ENCODE measurements around the gene H2AZ2. TPM values are rescaled to one million over a fixed set of nuclear protein-coding genes. Genes with fewer than 3 reads are reported as not detected.

The H2AZ2 gene
- total RNA-seq, 1 donor: 93.7 TPM

DNA sequence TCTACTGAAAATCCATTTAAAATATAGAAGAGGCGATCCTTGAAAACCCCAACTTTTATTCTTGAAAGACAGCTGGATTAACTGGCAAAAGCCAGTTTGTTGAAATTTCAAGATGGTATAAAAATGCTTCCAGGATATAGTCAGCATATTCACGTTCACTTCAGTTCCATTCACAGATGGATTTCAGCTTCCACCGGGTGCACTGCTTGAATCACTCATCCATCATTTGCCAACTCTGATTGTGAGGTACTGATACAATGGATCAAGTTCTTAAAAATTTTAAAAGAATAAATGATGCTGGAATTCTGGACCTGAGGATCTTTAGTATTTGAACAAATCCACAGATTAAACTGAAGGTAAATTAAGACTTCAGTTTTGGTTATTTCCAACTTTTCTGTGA is 35.0 kb upstream of the H2AZ2 start:
- Histone ChIP-seq H3K36me3 (ENCODE audit: insufficient read depth, low read length) (peaks cover 23% of the 10 kb centered on the region), H3K4me3 (ENCODE audit: insufficient read depth, low read length) (peak overlapping the region; percentile 94), H3K27ac (ENCODE audit: low read depth, low read length) (peak overlapping the region; percentile 96), H4K20me1 (ENCODE audit: insufficient read depth, low read length) (peaks cover 55% of the 10 kb centered on the region), H2AFZ (ENCODE audit: low read length) (no peak overlapping the region), H3K79me2 (ENCODE audit: insufficient read depth, low read length) (peaks cover 77% of the 10 kb centered on the region), H3K4me2 (ENCODE audit: insufficient read depth, low read length) (peak overlapping the region; percentile 92), H3K27me3 (ENCODE audit: insufficient read depth, low read length) (no peaks in the 10 kb centered on the region), H3K4me1 (ENCODE audit: insufficient read depth, low read length) (peaks cover 46% of the 10 kb centered on the region), H3K9me3 (ENCODE audit: low read depth, low read length) (no peaks in the 10 kb centered on the region)
- TF ChIP-seq CTCF (IDR thresholded peaks at IDR 0.05; ENCODE audit: extremely low read depth, low read depth, low read length): no peak
- no peak for DNase-seq (ENCODE audit: insufficient read length, low spot score, missing footprints)

DNA sequence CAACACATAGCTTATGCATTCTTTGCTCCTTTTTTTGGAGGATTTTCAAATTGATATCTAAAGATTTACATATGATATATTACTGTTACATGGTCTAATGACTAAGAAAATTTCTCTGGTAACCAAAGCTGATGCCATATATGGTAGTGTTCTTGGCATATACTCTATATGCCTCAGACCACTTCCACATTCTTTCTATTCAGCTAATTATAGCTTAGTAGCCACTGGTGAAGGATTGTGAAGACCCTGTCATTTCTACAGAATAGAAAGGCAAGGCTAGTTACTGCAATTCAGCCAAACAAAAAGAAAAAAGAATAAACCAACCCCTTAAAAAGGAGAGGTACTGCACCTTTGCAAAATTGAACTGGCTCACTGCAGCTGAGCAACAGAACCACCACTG is 33.7 kb upstream of the H2AZ2 start:
- Histone ChIP-seq H3K27me3 (ENCODE audit: insufficient read depth, low read length) (no peaks in the 10 kb centered on the region), H2AFZ (ENCODE audit: low read length) (no peak overlapping the region), H3K9me3 (ENCODE audit: low read depth, low read length) (no peaks in the 10 kb centered on the region), H3K4me3 (ENCODE audit: insufficient read depth, low read length) (peak overlapping the region; percentile 94), H3K4me1 (ENCODE audit: insufficient read depth, low read length) (peaks cover 46% of the 10 kb centered on the region), H3K36me3 (ENCODE audit: insufficient read depth, low read length) (peaks cover 23% of the 10 kb centered on the region), H4K20me1 (ENCODE audit: insufficient read depth, low read length) (peaks cover 62% of the 10 kb centered on the region), H3K4me2 (ENCODE audit: insufficient read depth, low read length) (peak overlapping the region; percentile 92), H3K79me2 (ENCODE audit: insufficient read depth, low read length) (peaks cover 67% of the 10 kb centered on the region), H3K27ac (ENCODE audit: low read depth, low read length) (peak overlapping the region; percentile 96)
- no peak for TF ChIP-seq CTCF (IDR thresholded peaks at IDR 0.05; ENCODE audit: extremely low read depth, low read depth, low read length)
- no peak for DNase-seq (ENCODE audit: insufficient read length, low spot score, missing footprints)

- peak overlapping the region; percentile 94 for H3K4me3 ChIP-seq (ENCODE audit: insufficient read depth, low read length)
- TF ChIP-seq CTCF (IDR thresholded peaks at IDR 0.05; ENCODE audit: extremely low read depth, low read depth, low read length): no peak
- no peaks in the 10 kb centered on the region for H3K9me3 ChIP-seq (ENCODE audit: low read depth, low read length)
- no peaks in the 10 kb centered on the region for H3K27me3 ChIP-seq (ENCODE audit: insufficient read depth, low read length)
- peak overlapping the region; percentile 96 for H3K27ac ChIP-seq (ENCODE audit: low read depth, low read length)
- H3K4me1 ChIP-seq (ENCODE audit: insufficient read depth, low read length): peaks cover 43% of the 10 kb centered on the region
- H3K36me3 ChIP-seq (ENCODE audit: insufficient read depth, low read length): peaks cover 23% of the 10 kb centered on the region
- H2AFZ ChIP-seq (ENCODE audit: low read length): no peak overlapping the region
- peak overlapping the region; percentile 92 for H3K4me2 ChIP-seq (ENCODE audit: insufficient read depth, low read length)
- DNase-seq (ENCODE audit: insufficient read length, low spot score, missing footprints): no peak
- peaks cover 66% of the 10 kb centered on the region for H3K79me2 ChIP-seq (ENCODE audit: insufficient read depth, low read length)
- H4K20me1 ChIP-seq (ENCODE audit: insufficient read depth, low read length): peaks cover 65% of the 10 kb centered on the region
Observed at GRCh38 chr7:44881066-44881600, 33.2 kb upstream of the H2AZ2 start.

DNA sequence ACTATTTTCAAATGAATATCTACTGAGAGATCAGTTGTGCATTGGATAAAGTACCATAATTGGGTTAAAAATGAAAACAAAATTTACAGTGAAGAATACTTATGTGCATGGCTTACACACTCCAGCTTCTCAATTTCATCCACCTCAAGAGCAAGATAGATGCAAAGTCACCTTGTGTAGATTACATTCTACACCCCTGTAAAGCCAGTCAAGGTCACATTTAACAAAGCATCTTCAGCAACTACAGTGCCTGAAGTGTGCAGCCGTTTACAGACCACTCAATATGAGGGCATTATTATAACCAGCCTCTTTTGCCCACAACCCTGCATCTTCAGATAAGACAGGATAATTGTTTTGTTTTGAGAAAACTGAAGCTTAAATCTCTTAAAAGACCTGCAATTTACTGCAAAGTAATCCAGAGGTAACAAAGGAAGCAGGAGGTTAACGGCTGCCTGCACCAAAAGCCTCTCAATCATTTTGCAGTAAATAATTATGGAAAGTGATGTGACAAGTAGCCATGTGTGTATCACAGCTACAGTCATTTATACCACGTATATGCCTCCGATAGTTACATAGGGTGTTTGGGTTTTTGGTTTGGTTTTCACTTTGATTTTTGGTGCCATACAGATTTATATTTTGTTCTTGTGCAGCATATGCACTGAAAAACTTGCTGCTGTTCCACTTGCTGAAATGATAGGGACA is 32.6 kb upstream of the H2AZ2 start:
- no peaks in the 10 kb centered on the region for H3K9me3 ChIP-seq (ENCODE audit: low read depth, low read length)
- H3K27ac ChIP-seq (ENCODE audit: low read depth, low read length): peak overlapping the region; percentile 96
- H3K36me3 ChIP-seq (ENCODE audit: insufficient read depth, low read length): peaks cover 23% of the 10 kb centered on the region
- DNase-seq (ENCODE audit: insufficient read length, low spot score, missing footprints): no peak
- peaks cover 39% of the 10 kb centered on the region for H3K4me1 ChIP-seq (ENCODE audit: insufficient read depth, low read length)
- H2AFZ ChIP-seq (ENCODE audit: low read length): no peak overlapping the region
- H3K4me2 ChIP-seq (ENCODE audit: insufficient read depth, low read length): peak overlapping the region; percentile 92
- H3K27me3 ChIP-seq (ENCODE audit: insufficient read depth, low read length): no peaks in the 10 kb centered on the region
- peaks cover 65% of the 10 kb centered on the region for H4K20me1 ChIP-seq (ENCODE audit: insufficient read depth, low read length)
- no peak for TF ChIP-seq CTCF (IDR thresholded peaks at IDR 0.05; ENCODE audit: extremely low read depth, low read depth, low read length)
- H3K79me2 ChIP-seq (ENCODE audit: insufficient read depth, low read length): peaks cover 66% of the 10 kb centered on the region
- H3K4me3 ChIP-seq (ENCODE audit: insufficient read depth, low read length): peak overlapping the region; percentile 94
